ENCODE data around the gene YPEL1. TPM values are rescaled to one million over a fixed set of nuclear protein-coding genes. Genes with fewer than 3 reads are reported as not detected.

The YPEL1 gene
- total and polyA plus RNA-seq, 2 of the 13 experiments (the other 11 are each of a cell fraction or from before 2014, with no cell fraction given), result 0.33 to 2.5 TPM

- TF ChIP-seq TIGD3 (CRISPR knock-in tag; IDR thresholded peaks at IDR 0.05; ENCODE audit: borderline replicate concordance) (no peak), ZNF576 (CRISPR knock-in tag; IDR thresholded peaks at IDR 0.05) (no peak), SPEN (CRISPR knock-in tag; IDR thresholded peaks at IDR 0.05; ENCODE audit: low read depth) (peak; percentile 18; the same call in 1 of the 2 replicates), ZBED4 (CRISPR knock-in tag; IDR thresholded peaks at IDR 0.05; ENCODE audit: borderline replicate concordance) (peak; percentile 97), ZIK1 (CRISPR knock-in tag; IDR thresholded peaks at IDR 0.05; ENCODE audit: borderline replicate concordance, low read depth) (peak; percentile 55; the same call in 1 of the 2 replicates), ZFP91 (CRISPR knock-in tag; IDR thresholded peaks at IDR 0.05; ENCODE audit: borderline replicate concordance) (peak; percentile 87; the same call in 1 of the 2 replicates), DNMT3B (CRISPR knock-in tag; conservative IDR thresholded peaks at IDR 0.05) (no peak), ZNF562 (CRISPR knock-in tag; IDR thresholded peaks at IDR 0.05; ENCODE audit: borderline replicate concordance) (no peak), ZFP36L1 (CRISPR knock-in tag; IDR thresholded peaks at IDR 0.05) (no peak), ZNF619 (CRISPR knock-in tag; IDR thresholded peaks at IDR 0.05) (no peak; the same call in 1 of the 2 replicates), CENPT (CRISPR knock-in tag; IDR thresholded peaks at IDR 0.05; ENCODE audit: low read depth) (no peak), ZZZ3 (CRISPR knock-in tag; IDR thresholded peaks at IDR 0.05; ENCODE audit: borderline replicate concordance) (no peak), HBP1 (CRISPR knock-in tag; IDR thresholded peaks at IDR 0.05; ENCODE audit: low read depth) (no peak), CEBPG (CRISPR knock-in tag; IDR thresholded peaks at IDR 0.05) (no peak), RBAK (CRISPR knock-in tag; IDR thresholded peaks at IDR 0.05) (0 out of 2 replicates have a peak, but pooled peaks have one; percentile 35), HNRNPL (IDR thresholded peaks at IDR 0.05; ENCODE audit: low read depth, low read length) (no peak), JARID2 (CRISPR knock-in tag; IDR thresholded peaks at IDR 0.05; ENCODE audit: insufficient replicate concordance) (no peak), JDP2 (CRISPR knock-in tag; IDR thresholded peaks at IDR 0.05; ENCODE audit: borderline replicate concordance) (no peak)
Observed at GRCh38 chr22:21657360-21658032, 78.1 kb downstream of the YPEL1 start (continued).

Data from HepG2 (cell line).